Fibroblast of skin of back (primary cell): ENCODE results near the gene NTSR1.
A peak's percentile ranks its signal among the peaks of the same experiment; 100 is the strongest.

ENCODE experiments used
- DNase-seq: peaks from one replicate; pipeline ENCODE4 v3.0.0-alpha.2; 2013

NTSR1 gene

DNA sequence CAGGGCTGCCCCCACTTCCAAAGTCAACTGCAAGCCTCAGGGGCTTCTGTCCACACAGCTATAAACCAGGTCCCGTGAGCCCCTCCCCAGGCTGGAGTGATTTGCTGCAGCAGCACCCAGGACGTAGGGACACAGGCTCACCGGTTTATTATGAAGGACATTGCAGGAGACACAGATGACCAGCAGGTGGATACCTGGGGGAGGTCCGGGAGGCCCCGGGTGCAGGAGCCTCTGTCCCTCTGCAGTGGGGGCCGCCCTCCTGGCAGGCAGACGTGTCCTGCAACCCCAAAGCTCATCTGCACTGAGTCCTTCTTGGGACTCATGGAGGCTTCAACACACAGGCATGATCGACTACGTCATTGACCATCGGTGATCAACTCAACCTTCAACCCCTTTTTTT is 14.5 kb upstream of the NTSR1 start:
- no peak for DNase-seq

DNA sequence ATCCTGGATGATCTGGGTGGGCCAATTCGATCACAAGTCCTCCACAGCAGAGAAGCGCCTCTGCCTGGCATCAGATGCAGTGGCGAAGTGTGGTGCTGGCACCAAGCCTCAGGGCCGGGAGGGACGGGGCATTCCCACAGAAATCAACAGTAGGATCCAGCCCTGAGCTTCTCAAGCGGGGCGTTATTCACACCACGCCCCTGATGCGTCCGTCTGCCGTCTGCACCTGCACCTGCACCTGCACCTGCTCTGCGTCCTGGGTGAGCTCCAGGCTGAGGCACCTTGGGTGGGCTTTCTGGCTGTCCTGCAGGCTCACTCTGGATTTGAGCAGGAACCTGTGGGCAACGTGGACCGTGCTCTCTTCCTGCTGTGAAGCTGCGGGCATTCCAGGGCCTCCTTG is 13.8 kb upstream of the NTSR1 start:
- DNase-seq = no peak

DNA sequence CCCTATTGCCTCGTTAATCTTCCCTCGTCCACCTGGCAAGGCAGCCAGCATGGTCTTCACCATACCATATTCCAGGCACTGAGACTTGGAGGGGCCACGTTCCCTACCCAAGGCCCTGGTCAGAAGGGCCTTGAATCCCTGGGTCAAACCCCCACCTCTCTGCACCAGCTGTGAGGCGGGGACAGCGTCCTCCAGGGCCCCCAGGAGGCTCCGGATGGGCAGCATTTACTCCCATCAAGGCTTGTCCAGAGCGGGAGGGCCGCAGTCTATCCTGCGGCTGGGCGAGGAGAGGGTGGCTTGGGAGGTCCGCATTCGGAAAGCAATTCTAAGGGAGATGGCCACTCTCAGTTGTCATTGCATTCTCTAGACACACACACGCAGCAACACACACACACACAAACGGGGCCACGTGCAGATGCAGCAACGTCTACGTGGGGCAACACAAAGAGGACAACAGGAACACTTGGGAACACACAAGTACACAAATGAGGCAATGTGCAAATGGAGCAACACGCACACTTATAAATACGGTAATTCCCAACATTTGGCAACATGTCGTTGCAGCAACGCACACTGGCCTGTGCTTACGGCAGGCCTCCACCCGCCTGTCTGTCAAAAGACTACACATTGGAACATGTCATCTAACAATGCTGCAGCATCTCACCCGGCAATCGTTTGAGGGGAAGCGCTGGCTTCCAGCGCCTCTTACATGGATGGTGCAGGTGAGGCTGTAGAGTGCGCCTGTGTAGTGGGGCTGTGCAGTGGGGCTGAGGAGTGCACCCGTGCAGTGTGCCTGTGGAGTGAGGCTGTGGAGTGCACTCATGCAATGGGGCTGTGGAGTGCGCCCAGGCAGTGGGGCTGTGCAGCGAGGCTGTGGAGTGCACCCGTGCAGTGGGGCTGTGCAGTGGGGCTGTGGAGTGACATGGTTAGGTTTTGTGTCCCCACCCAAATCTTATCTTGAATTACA is 12.9 kb upstream of the NTSR1 start:
- DNase-seq = no peak

DNA sequence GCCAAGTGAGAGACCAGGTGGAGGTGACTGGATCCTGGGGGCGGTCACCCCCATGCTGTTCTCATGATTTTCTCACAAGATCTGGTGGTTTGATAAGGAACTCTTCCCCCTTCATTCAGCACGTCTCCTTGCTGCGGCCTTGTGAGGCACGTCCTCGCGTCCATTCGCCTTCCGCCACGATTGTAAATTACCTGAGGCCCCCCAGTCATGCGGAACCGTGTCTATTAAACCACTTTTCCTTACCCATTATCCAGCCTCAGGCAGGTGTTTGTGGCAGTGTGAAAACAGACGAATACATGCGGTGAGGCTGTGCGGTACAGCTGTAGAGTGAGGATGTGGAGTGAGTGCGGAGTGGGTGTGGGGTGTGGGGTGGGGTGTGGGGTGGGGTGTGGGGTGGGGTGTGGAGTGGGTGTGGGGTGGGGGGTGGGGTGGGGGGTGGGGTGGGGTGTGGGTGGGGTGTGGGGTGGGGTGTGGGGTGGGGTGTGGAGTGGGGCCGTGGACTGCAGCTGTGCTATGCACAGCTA is 12.1 kb upstream of the NTSR1 start:
- DNase-seq = no peak

- DNase-seq = no peak
These were observed 11.6 kb upstream of the NTSR1 start for GRCh38 chr20:62696989-62697388.

GRCh38 chr20:62697468-62697912 is 11.1 kb upstream of the NTSR1 start:
- DNase-seq = no peak

GRCh38 chr20:62698231-62698630 is 10.4 kb upstream of the NTSR1 start:
- DNase-seq = no peak

- no peak for DNase-seq
These were observed 9.3 kb upstream of the NTSR1 start for GRCh38 chr20:62699296-62699695.

DNA sequence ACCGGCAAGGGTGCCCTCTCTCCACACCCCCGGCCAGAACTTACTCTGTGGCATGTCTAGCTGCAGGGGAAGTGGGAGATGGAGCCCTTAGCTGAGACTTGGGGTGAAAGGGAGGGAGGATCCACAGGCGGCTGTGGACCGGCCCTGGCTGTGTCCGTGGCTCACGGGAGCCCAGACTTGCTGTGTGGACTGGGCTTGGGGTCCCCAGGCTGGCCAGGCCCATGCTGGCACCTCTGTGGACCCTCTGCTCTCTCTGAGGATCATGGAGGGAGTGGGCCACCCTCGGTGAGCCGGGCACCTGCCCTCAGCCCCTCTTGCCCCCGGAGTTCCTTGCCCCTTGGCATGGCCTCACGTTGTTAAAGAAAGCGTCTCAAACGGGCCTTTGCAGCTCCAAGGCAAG is 8.9 kb upstream of the NTSR1 start:
- DNase-seq = no peak

DNA sequence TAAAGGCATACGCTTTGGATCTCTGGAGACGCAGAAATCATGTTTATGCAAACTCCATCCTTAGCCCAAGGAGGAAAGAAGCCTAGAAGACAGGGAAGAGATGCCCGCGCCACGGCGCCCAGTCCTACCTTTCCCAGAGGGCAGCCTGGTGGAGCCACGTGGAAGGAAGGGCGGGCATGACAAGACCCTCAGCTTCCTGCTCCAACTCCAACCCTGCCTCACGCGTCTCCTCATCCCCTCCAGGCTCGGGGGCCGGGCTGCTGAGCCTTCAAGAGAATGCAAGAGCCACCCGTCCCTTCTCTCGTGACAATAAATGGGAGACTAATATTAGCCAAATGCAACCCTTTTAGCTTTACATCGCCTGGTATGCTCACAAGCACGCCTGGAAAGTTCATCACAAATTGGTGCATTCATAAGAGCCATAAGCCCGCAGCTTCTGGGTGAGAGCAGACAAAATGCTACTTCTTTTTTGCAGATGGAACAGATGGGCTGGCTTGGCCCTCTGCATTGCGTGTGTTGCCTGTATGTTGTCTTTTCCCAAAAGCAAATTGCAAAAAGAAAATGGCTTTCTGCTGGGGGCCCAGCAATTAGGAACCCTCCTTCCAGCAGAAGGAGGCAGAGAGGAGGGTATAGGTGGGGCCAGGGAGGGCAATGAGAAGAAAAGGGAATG is 8.2 kb upstream of the NTSR1 start:
- DNase-seq = no peak

- no peak for DNase-seq
These were observed 7.2 kb upstream of the NTSR1 start for GRCh38 chr20:62701161-62702012.

- no peak for DNase-seq
These were observed 6.7 kb upstream of the NTSR1 start for GRCh38 chr20:62702013-62702300.

- DNase-seq = peak; percentile 91
These were observed 5.5 kb upstream of the NTSR1 start for GRCh38 chr20:62702895-62703852.

GRCh38 chr20:62703853-62704228 is 4.8 kb upstream of the NTSR1 start:
- DNase-seq = no peak

- DNase-seq = peak; percentile 96
These were observed 4.2 kb upstream of the NTSR1 start for GRCh38 chr20:62704341-62704948.

DNA sequence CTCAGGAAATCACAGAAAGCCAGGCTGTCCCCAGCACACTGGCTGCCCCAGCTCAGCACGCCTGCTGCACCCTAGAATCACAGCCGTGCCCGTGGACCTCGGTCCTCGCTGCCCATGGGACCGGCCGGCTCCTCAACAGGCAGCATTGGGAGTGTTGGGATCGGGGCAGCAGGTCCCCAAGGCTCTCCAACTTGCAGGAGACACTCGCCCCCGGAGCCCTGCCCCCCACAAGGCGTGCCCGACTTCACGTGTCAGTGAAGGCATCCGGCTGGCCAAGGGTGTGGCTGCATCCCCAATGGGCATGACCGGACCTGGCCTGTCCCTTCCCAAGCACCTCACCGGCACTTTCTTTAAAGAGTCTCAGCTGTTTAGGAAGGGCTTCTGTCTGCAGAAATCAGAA is 3.0 kb upstream of the NTSR1 start:
- no peak for DNase-seq

GRCh38 chr20:62706344-62706743 is 2.3 kb upstream of the NTSR1 start:
- no peak for DNase-seq

GRCh38 chr20:62706857-62707256 is 1.8 kb upstream of the NTSR1 start:
- no peak for DNase-seq

GRCh38 chr20:62707276-62707920 is 1.2 kb upstream of the NTSR1 start:
- no peak for DNase-seq

GRCh38 chr20:62707921-62708521 is 615 bp upstream of the NTSR1 start:
- no peak for DNase-seq
